DMS 273 treated with DMSO at 0.1 percent for 48 hours (cell line): ENCODE data around the gene MOXD1.
"Not testable (repeated sequence)": the region's sequence is repeated elsewhere in the genome, so short reads cannot be mapped to it uniquely, and the experiment has no call there.

Source experiments
- DNase-seq: peaks from one replicate; lab custom pipeline; 2025; lab: John Stamatoyannopoulos, UW

MOXD1 gene

DNA sequence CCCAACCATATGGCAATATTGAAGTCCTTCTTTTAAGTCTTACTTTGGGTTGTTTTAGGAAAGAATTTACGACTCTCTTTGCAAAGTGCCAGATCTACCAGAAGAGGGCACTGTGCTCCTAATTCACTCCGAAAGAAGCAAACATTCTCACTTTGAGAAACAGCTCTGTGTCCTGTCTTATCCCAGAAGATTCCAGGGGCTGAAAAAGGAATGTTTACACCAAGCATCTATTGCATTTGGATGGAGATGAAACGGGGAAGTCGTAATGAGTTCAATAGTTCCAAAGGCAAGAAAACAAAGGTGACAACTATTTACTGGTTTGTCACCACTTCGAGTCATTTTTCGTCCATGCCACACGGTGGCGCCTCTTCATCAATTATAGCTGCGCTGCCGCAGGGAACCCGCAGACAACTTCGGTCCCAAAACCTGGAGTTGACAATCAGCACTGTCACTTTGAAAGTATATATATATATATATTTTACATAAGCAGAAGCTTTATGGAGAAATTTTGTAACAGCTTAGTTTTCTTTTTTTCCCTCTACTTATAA is 121.6 kb downstream of the MOXD1 start:
- DNase-seq = peak; percentile 46

DNA sequence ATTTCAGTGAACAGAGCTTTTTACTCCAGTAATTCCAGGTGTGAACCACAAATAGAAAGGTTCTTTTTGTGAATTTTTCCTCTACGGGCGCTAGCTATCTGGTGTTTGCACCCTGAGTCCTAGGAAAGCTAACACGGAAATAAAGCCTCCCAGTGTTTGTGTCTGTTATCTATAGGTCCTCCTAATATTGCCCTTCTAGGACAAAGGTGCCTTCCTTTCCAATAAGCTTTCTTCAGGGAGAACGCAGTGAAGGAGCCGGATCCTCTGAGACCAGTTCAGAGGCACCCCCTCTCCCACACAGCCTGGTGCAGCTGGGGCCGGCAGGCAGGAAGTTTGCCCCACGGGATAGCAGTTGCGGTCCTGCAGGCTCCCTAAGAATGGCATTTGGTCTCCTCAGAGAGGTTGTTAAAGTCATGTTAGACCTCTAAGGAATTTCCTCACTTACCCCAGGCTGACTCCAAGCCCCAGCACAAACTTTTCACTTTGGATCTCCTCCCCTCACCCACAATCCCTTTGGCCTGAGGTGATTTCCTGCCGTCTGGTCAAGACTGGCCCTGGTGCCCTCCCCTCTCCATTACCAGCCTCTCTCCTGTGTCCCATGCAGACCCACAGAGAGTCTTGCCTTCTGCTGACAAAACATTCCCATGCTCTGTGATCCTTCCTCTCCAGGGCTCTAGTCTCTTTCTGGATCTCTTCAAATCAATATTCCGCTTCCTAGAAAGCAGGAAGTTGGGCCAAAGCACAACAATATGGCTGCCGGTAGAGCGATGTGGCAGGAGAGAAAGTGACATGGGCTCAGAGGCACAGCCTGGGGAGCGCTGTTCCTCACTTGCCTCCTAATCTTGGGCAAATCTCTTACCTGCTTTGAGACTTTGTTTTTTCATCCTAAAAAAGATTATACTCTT is 126.0 kb downstream of the MOXD1 start:
- no peak for DNase-seq

DNA sequence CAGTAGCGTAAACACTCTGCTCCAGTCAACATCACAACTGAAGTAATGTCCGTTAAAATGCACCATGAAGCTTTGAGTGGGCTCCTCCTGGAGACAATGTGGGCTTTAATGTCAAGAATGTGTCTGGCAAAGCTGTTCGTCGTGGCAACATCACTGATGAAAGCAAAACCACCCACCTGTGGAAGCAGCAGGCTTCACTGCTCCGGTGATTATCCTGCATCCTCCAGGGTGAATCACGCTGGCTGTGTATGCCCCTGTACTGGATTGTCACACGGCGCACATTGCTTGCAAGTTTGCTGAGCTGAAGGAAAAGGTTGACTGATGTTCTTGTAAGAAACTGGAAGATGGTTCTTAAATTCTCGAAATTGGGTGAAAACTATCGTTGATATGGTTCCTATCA is 128.5 kb downstream of the MOXD1 start:
- DNase-seq = no peak

DNA sequence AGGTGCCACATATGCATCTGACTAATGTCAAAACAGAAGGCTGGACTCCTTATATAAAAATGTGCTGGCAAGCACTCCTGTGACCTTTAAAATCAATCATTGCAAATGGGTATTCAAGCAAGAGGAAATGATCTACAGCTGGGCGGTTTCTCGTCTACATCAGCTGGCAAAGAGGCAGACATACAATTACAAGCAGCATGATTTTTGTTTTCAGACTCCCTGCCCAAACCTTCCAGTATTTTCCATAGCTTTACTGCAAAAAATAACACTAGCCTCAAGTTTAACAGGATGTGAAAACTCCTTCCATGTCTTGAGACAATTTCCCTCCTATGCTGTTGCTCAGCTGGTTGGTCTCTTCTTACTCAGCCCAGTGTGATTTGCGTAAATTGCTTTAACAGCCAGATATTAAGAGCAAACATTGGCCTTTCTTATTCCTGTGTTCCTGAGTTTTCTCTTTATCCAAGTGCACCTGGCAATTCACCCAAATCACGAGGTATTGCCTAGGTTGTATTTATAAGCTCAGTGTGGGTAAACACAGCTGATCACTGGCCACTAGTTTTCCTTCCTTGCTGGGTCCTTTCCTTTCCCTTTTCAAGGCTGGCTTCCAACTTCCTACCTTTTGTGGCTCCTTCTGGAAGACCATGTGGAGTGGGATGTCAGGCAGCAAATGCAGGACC is 130.4 kb downstream of the MOXD1 start:
- no peak for DNase-seq

DNA sequence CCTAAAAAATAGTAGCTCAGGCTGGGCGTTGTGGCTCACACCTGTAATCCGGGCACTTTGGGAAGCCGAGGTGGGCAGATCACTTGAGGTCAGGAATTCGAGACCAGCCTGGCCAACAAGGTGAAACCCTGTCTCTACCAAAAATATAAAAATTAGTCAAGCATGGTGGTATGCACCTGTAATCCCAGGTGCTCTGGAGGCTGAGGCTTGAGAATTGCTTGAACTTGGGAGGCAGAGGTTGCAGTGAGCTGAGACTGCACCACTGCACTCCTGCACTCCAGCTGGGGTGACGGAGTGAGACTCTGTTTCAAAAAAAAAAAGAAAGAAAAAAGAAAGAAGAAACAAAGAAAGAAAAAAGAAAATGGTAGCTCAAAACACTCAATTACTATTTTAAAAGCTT is 132.6 kb downstream of the MOXD1 start:
- not testable (repeated sequence) for DNase-seq

DNA sequence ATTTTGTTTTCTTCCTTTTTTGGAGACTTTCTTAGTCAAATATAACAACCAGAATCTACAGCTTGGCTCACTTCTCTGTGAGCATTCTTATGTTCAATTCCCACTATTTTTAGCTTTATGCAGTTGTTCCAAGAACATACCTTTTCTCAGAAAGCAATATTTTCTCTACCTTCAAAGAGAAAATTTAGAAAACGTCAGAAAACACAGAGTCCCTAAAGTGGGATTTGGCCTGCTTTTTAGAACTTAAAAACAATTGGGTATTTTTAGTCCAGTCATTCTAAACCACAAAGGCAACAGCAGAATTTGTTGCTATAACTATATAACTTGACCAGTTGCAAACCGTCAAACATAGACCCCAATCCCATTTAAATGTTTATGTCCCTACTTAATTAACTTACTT is 133.1 kb downstream of the MOXD1 start:
- DNase-seq = no peak

DNA sequence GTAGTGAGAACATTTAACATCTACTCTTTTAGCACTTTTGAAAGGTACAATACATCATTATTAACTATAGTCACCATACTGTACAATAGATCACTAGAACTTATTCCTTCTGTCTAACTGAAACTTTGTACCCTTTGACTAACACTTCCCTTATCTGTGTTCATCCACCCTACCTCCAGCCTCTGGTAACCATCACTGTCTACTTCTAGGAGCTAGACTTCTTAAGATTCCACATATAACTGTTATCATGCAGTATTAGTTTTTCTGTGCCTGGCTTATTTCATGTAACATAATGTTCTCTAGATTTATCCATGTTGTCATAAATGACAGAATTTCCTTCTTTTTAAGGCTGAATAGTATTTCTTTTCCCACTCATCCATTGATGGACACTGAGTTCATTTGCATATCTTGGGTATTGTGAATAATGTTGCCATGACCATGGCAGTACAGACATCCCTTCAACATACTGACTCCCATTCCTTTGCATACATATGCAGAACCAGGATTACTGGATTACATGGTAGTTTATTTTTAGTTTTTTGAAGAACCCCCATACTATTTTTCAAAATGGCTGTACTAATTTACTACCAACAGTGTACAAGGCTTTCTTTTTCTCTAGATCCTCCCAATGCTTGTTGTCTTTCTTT is 135.7 kb downstream of the MOXD1 start:
- DNase-seq = no peak

DNA sequence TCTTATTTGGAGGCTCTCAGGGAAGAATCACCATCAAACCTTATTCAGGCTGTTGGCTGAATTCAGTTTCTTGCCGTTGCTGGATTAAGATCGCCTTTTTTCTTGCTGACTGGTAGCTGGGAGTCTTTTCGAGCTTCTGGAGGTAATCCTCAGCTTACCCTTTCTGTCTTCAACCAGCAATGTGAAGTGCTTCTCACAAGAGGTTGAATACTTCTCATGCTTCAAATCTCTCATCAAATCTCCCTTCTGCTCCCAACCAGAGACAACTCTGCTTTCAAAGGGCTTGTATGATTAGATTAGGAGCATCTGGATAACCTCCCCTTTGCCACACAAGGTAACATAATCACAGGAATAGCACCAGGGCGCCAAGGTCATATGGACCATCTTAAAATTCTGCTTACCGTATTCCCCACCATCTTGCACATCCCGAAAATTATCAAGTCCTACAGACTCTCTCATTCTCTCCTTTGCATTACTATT is 137.2 kb downstream of the MOXD1 start:
- no peak for DNase-seq

DNA sequence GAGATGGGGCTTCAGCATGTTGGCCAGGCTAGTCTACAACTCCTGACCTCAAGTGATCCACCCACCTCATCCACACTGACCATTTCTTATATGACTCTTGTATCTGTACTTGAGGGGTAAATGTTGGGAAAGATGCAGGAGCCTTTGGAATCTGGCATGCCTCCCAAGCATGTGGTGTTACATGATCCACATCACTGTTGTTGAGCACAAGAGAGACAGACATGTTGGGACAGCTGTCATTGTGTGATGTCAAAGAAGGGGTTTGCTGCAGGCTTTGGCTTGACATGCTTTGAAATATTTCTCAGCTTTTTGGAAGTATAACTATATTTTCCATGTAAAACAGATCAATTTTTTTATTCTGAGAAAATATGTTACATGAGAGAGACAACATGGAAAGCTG is 139.9 kb downstream of the MOXD1 start:
- DNase-seq = no peak

DNA sequence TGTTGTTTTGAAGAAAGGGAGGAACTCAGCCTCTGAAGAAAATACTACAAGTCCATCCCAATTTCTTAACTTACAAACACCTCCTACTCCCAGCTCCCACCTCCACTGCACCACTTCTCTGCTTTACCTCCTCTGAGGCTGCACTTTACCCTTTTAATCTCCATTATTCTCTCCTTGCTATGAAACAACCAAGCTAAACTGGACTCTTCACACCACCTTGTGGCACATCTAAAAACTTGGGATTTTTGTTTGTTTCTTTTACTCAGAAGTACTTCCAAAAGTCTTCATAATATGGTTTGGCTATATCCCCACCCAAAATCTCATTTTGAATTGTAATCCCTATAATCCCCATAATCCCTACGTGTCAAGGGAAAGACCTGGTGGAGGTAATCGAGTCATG is 142.2 kb downstream of the MOXD1 start:
- no peak for DNase-seq

DNA sequence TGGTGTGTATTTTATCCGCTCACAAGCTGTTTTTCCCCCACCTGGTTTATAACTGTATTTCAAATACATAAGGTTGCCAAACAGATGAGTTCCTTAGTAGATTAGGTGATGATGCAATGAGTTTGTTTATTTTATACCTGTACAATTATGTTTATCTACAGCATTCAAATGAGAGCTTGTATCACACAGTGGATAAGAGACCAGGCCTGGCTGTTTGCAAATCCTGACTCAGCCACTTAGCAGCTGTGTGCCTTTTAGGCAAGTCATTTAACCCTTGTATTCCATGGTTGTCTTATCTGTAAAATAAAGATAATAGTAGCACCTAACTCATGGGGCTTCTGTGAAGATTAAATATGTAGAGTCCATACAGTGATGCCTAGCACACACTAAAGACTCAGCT is 143.7 kb downstream of the MOXD1 start:
- no peak for DNase-seq

DNA sequence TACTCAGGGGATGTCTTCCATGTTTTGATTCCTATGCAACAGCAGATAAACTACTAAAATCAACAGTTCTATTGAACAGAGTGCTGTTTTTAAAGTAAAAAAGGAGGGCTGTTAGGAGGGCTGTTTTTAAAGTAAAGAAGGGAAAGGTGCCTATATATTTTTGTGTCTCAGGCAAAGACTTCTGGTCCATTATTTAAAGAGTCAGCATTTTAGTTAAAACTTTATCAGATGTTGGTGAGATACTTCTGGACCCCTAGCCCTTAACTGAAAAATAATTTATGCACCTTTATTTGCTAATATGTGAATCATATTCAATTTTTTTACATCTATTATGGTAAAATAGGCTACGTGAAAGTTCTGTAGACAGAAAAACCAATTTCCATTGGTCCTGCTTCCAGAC is 144.8 kb downstream of the MOXD1 start:
- DNase-seq = no peak

DNA sequence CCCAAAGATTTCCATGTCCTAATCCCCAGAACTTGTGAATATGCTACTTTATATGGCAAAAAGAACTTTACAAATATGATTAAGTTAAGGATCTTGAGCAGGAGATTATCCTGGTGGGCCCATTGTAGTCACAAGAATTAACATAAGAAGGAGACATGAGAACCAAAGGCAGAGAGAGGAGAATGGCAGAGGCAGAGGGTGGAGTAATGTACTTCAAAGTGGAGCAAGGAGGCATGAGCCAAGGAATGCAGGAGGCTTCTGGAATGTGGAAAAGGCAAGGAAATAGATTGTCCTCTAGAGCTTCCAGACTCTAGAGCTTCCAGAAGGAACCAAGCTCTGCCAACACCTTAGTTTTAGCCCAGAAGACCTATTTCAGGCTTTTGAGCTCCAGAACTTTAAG is 147.4 kb downstream of the MOXD1 start:
- no peak for DNase-seq

DNA sequence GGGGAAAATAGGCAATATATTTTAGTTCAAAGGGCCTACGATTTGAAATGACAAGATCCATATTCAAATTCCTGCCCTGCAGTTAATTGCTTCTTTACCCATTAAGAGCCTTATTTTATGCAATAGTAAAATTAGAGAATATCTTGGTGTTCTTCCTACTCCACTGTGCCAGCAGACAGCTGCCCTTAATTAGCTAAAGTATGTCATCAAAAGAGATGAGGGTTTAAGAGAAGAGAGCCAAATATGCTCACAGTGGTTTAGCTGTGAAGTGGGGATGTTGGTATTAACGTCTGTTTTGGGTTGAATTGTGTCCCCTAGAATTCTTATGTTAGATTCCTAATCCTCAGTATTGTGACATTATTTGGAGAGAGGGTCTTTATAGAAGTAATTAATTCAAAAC is 148.1 kb downstream of the MOXD1 start:
- DNase-seq = no peak

DNA sequence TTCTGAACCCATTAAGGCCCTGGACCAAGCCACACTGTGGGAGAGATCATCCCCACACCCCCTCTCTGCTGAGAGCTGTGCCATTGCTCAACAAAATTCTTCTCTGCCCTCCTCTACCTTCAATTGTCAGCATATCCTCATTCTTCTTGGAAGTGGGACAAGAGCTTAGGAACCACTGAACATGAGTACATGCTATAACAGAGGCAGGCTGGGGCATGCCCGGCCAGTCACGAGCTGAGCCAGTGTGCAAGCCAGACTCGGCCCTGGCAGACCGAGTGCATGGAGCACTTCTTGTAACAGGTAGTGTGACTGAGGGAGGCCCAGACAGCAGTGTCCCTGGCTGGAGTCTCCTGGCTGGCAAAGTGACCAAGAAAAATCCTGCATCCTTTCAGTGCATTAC is 149.2 kb downstream of the MOXD1 start:
- no peak for DNase-seq

DNA sequence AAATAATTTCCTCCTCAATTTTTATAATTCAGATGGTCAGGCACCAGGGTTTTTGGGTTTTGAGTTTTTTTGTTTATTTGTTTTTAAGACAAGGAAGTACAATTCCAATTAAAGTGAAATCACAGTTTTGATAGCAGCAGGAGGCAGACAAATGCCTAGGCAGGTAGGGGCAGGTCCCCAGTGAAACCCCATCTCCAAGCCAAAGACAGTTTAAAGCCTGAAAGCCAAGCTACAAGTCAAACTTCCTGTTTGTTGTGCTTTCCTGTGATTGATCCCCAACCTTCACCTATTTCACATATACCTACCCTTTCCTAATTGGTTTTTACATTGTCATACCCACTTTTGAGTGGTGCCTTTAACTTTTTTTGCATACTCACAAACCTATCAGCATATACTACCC is 149.6 kb downstream of the MOXD1 start:
- DNase-seq = no peak

DNA sequence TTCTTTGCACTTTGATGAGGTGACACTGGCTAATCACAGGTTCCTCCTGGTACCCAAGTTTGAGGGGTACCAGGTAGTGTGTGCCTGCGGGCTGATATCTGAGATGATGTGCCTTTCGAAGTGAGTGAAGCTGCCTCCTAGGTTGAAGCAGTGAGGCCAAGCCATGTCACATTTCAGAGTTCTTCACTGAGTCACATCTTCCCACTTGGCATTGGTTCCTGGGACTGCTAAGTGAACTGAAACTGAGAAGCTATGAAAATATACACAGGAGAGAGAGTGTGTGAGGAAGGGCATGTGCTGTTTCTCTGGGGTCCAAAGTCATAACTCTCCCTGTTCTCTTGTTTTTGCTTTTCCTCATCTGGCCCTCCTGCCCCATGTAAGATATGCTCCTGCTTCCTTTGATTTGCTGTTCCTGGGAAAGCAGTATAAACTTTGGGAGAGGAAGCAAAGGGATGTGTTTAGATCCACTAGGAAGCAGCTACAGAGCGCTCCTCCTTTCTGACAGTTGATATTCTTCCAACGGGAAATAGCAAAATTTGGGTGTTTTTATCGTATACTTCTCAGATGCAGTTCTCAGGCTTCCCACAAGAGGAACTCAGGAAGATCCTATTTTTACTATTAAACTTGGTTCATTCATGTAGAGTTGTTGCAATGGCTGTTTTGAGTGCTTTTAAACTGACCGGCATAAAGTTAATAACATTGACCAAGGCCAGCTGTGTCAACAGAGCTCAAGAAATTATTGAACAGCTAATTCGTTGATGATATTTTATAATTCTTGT is 153.7 kb downstream of the MOXD1 start:
- DNase-seq = no peak

DNA sequence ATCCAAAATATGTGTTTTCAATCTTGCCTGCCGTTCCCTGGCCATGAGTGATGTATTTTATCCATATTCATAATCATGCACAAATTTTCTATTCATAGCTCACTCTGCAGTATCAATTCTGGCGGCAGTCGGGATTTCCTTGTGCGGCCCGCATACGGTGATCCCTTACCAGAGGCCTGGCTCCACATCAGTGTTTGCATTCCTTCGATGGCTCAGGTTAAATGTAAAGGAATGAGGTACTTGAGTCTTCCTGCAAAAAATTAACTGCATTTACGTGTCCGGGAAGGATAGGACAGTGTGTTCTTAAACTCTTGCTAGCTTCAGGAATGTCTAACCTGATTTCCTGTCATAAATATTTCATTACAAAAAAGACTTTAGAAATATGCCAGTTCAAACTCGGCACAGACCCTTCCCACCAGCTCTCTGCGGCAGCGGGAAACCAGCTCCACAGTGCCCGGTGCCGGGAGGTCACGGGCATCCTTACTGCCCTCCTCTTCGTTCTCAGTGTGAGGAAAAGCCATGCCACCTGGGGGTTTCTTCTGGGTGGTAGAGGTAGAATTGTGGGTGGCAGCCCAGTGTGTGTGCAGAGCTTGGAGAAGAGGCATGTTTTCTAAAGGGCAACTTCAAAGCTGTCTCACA is 154.5 kb downstream of the MOXD1 start:
- no peak for DNase-seq

DNA sequence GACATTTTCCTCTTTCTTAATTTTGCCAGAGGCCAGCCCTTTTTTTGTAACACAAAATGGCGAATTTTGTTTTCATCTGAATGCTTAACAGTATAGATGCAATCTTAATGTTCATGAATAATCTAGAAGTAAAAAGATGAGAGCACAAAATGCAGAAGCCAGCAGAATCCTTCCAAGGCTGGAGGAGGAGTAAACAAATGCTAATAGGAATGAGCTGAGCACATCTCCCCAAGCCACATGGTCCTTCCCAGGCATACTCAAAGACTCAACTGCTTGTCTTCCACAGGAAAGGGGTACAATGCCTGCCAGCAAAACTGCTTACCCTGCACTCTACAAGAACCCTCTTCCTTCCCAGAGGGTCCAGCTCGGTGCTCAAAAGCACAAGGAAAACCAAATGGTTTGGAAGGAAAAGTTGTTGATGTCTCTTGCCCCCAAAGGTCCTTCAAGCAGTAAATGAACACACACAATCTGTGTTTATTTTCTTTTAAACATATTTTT is 155.1 kb downstream of the MOXD1 start:
- no peak for DNase-seq
